Amniotic stem cell (primary cell): Measurements from ENCODE around the gene EXOSC9.

ENCODE experiments used
- DNase-seq: peaks from one replicate; lab custom pipeline; 2025; lab: John Stamatoyannopoulos, UW

Gene EXOSC9

DNA sequence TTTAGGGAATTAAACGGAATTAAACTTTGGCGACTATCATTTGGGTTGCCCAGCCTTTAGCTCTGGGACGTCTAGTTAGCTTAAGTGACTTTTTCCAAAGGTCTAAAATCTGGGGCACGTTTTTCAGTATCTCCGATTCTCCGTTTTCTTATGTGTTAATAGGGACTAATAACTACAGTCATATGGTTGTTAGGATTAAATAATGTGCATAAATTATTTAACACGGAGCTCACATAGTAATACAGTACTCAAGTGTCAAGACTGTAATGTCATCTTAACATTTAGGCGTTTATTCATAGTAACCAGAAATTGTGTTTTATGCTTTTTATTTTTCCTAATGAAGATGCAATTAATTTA, 23.0 kb downstream of the EXOSC9 start:
- no peak for DNase-seq

DNA sequence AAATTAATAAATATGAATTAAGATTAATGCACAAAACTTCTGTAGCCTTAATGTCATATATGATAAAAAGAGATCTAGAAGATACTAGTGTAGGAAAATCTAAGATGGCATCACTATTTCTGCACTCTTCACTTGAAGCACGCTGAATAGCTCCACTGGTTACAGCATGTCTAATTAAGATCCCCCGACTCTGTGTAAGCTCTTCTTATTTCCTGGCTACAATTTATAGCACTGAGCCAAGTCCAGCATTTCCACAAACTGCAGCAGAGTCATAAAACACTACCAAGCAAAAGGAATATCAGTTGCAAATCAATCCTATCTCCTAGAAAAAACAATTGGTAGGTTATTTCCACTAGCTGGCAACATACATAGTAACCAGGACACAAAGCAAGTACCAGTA, 23.8 kb downstream of the EXOSC9 start:
- DNase-seq = no peak

DNA sequence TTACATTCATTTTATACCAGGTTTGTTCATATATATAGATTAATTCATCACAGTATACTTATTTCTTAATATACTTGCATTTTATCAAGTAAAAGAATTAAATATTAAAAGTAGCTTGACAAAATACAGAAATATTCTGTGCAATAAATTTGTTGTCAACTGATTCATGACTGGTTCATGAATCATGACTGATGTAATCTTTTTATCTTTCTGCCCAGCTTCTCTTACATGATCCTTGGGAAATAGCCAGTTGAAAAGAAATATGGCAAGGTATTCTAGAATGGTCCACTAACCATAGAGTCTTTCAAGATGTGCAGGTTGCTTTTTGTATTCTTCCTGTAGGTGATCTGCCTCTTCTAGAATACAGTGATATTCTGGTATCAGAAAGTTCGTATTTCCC, 26.7 kb downstream of the EXOSC9 start:
- DNase-seq = no peak

DNA sequence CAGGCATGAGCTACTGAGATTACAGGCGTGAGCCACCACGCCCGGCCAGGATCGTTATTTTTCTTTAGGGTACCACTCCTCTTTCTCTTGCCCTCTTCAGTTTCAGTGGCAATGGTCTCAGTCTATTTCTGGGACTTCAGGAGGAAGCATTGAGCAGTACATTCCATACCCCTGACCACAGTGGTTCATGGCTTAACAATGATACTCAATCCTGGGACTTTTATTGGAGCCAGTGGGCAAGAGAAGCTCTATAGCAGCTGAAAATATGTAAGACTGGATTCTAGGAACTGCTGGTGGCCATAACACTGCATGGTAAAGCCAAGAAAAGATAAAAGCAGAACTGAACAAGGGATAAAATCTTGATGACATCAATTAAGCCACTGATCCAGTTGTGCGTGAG, 28.4 kb downstream of the EXOSC9 start:
- DNase-seq = no peak

DNA sequence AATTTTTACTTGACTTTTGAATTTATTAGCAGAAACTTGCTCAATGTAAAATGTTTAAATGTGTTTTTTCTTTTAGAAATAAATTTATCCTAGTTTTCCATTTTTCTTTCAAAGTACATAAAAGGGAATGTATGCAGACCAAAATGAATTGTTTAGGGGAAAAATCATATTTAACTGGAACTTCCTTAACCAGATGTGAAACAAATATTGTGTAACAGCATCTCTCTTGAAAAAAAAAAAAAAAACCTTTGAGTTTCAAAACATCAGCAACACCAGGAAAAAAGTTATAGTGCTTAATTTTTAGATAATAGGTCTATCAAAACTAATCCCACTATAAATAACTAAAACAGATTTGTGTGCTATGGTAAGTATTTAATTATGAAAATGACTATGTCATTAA, 37.0 kb downstream of the EXOSC9 start:
- DNase-seq = no peak

DNA sequence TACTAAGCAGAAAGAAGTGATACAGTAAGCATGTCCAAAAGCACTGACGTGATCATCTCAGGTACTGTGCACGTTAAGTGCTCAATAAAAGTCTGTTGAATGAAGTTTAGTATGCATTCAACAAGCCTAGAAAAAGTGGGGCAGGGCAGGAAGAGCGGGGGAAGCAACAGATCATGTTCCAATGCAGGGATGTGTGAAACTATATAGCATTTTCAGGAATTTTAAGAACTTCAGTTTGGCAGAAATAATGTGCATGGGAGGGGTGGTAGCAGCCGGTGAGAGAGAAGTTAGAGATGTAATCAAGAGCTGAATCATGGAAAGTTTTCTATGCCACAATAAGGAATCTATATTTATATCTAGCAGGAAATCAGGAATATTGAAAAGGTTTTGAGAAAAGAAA, 41.7 kb downstream of the EXOSC9 start:
- DNase-seq = no peak

DNA sequence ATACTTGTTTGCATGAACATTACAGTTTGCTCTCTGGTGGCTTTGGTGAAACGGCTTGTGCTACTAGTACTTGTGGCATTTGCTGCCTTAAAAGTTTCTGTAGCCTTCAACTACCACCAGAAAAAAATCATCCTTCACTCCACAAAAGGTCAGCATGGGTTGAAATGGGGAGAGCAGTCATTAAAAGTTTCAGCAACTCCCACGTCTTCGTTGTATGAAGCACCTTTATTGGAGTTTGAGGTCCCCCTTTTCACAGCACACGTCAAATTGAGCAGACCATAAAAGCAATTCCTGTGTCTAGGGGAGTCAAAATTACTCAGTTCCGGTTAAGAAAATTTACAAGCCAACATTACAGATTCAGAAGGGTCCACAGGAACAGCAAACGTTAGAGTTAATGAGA, 45.5 kb downstream of the EXOSC9 start:
- no peak for DNase-seq

DNA sequence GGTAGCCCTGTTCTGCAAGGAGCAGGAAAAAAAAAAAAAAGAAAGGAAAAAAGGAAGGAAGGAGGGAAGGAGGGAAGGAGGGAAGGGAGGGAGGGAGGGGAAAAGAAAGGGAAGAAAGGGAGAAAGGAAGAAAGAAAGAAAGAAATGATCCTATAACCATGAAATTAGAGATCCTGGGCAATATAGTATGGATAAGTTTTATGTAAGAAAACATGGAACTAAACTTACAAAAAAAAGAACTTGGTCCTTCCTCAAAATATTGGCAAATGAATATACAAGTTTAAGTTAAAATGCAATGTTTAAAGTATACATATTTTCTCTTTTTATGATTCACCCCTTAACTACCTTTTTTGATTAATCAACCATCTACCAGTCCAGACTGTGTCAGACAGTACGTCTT, 50.2 kb downstream of the EXOSC9 start:
- no peak for DNase-seq

DNA sequence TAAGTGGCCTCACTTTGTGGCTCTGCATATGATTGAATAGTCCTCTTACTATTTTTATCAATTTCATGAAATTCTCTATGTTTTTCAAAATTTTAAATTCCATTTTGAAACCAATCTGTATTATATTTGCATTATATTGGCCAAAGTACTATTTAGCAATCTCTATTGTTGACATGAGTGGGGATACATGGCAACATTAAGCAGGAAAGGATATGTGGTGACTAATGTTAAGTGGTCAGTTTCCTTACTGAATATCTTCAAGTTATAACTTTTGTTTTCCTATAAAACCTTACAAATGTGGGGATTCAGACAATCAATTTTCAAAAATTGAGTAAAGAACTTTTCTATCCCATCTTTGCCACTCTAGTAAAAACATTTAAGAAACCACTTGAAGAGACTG, 59.0 kb downstream of the EXOSC9 start:
- DNase-seq = no peak

DNA sequence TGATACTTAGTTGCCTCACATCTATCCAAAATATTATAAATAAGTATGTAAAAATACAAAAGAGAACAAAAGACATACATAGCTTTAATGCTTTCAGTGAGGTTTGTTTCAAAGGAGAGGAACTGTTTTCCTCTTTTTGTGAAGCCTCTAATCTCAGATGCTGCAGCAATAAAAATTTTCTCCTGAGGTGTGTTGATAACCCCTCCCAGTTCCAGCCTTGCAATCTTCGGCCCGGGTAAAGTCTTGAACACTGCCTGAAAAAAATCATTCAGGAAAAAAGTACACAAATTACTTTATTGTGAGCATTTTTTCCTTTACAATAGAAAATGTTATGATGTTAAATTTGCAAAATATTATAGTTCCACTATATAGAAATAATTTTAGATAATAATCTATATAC, 60.3 kb downstream of the EXOSC9 start:
- no peak for DNase-seq

DNA sequence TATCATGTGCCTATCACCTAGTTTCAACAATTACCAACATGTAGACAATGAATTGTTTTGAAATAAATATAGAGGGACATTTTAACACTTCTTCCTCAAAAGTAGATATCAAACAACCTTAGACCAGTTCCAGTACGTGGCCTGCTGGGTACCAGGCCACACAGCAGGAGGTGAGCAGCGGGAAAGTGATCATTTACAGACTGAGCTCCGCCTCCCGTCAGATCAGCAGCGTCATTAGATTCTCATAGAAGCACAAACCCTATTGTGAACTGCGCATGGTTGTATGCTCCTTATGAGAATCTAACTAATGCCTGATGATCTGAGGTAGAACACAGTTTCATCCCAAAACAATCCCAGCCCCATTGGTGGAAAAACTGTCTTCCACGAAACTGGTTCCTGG, 62.7 kb downstream of the EXOSC9 start:
- DNase-seq = no peak
